ENCODE measurements around the gene LRRC4C. TPM values are rescaled to one million over a fixed set of nuclear protein-coding genes. Genes with fewer than 3 reads are reported as not detected.

LRRC4C gene
- total and polyA plus RNA-seq, 7 donors, result 0.98 to 5.4 (median 3.0) TPM; not detected in 1

- WGBS, 2 donors, result 8 to 31% methylated on average over 1 of the region's 1 CpG
- DNase-seq, result no peak
- H3K36me3 ChIP-seq, result no peaks in the 10 kb centered on the region
- TF ChIP-seq POLR2AphosphoS5 (IDR thresholded peaks at IDR 0.05), result no peak
- no peak for TF ChIP-seq EP300 (IDR thresholded peaks at IDR 0.05)
- no peak for TF ChIP-seq CTCF (IDR thresholded peaks at IDR 0.05)
- TF ChIP-seq POLR2A (IDR thresholded peaks at IDR 0.05), result no peak
- no peak overlapping the region for H3K4me3 ChIP-seq
- H3K9me3 ChIP-seq, result no peaks in the 10 kb centered on the region
- H3K4me1 ChIP-seq, result no peaks in the 10 kb centered on the region
- no peak overlapping the region for H3K27ac ChIP-seq
- intact Hi-C loops (cut with DNase I), result no loop called here
- no peaks in the 10 kb centered on the region for H3K27me3 ChIP-seq
Observed at GRCh38 chr11:40467771-40468170, 991.7 kb downstream of the LRRC4C start.

- Histone ChIP-seq H3K9me3 (peaks cover 0 to 7% (median 0%) of the 10 kb centered on the region in 4 donors), H3K27ac (no peak overlapping the region), H3K4me1 (no peaks in the 10 kb centered on the region), H3K4me3 (no peak overlapping the region), H3K27me3 (no peaks in the 10 kb centered on the region), H3K36me3 (no peaks in the 10 kb centered on the region)
- TF ChIP-seq POLR2A (IDR thresholded peaks at IDR 0.05) (no peak), EP300 (IDR thresholded peaks at IDR 0.05) (no peak), POLR2AphosphoS5 (IDR thresholded peaks at IDR 0.05) (no peak), CTCF (IDR thresholded peaks at IDR 0.05) (no peak)
- WGBS, 2 donors, result 83 to 89% methylated on average over 4 of the region's 4 CpGs
- intact Hi-C loops (cut with DNase I), result no loop called here
- no peak for DNase-seq
Observed at GRCh38 chr11:40445391-40445790, 1014.1 kb downstream of the LRRC4C start.

GRCh38 chr11:40444151-40444550 is 1015.3 kb downstream of the LRRC4C start:
- 91 to 93% methylated on average over 1 of the region's 1 CpG for WGBS, 2 donors
- Histone ChIP-seq H3K27ac (no peak overlapping the region), H3K4me3 (no peak overlapping the region), H3K9me3 (peaks cover 0 to 7% (median 0%) of the 10 kb centered on the region in 4 donors), H3K36me3 (no peaks in the 10 kb centered on the region), H3K4me1 (no peaks in the 10 kb centered on the region), H3K27me3 (no peaks in the 10 kb centered on the region)
- intact Hi-C loops (cut with DNase I), result no loop called here
- no peak for DNase-seq
- no peak for TF ChIP-seq CTCF (IDR thresholded peaks at IDR 0.05)
- no peak for TF ChIP-seq POLR2AphosphoS5 (IDR thresholded peaks at IDR 0.05)
- no peak for TF ChIP-seq EP300 (IDR thresholded peaks at IDR 0.05)
- TF ChIP-seq POLR2A (IDR thresholded peaks at IDR 0.05), result no peak

- Histone ChIP-seq H3K4me3 (no peak overlapping the region), H3K4me1 (no peaks in the 10 kb centered on the region), H3K27ac (no peak overlapping the region), H3K9me3 (peaks cover 0 to 7% (median 0%) of the 10 kb centered on the region in 4 donors), H3K27me3 (no peaks in the 10 kb centered on the region), H3K36me3 (no peaks in the 10 kb centered on the region)
- no peak for TF ChIP-seq POLR2AphosphoS5 (IDR thresholded peaks at IDR 0.05)
- no peak for TF ChIP-seq CTCF (IDR thresholded peaks at IDR 0.05)
- TF ChIP-seq POLR2A (IDR thresholded peaks at IDR 0.05), result no peak
- no peak for TF ChIP-seq EP300 (IDR thresholded peaks at IDR 0.05)
- no peak for DNase-seq
- intact Hi-C loops (cut with DNase I), result no loop called here
Observed at GRCh38 chr11:40435344-40435743, 1024.1 kb downstream of the LRRC4C start.

- H3K4me1 ChIP-seq, result no peaks in the 10 kb centered on the region
- no peak for DNase-seq
- intact Hi-C loops (cut with DNase I), result no loop called here
- TF ChIP-seq EP300 (IDR thresholded peaks at IDR 0.05) (no peak), POLR2A (IDR thresholded peaks at IDR 0.05) (no peak), CTCF (IDR thresholded peaks at IDR 0.05) (no peak), POLR2AphosphoS5 (IDR thresholded peaks at IDR 0.05) (no peak)
- peaks cover 0 to 7% (median 0%) of the 10 kb centered on the region in 4 donors for H3K9me3 ChIP-seq
- no peak overlapping the region for H3K4me3 ChIP-seq
- no peaks in the 10 kb centered on the region for H3K36me3 ChIP-seq
- H3K27me3 ChIP-seq, result no peaks in the 10 kb centered on the region
- no peak overlapping the region for H3K27ac ChIP-seq
- 92 to 94% methylated on average over 2 of the region's 2 CpGs for WGBS, 2 donors
Observed at GRCh38 chr11:40434926-40435325, 1024.5 kb downstream of the LRRC4C start.
